ENCODE data around the gene RASA2. TPM values are rescaled to one million over a fixed set of nuclear protein-coding genes. Genes with fewer than 3 reads are reported as not detected.

The RASA2 gene
- total RNA-seq, 1 donor from 2014 or later: 42.3 TPM

GRCh38 chr3:141610939-141611338 lies 124.1 kb downstream of the RASA2 start:
- POLR2A ChIA-PET: interaction anchor here (0.6 kb wide), 1 partner anchor 297 kb away, joined by 5 read pairs; no protein-coding TSS in a partner anchor
- no peak for TF ChIP-seq CTCF (IDR thresholded peaks at IDR 0.05)
- H3K4me3 Mint-ChIP-seq: no peak overlapping the region
- DNase-seq (no peak), ATAC-seq (ENCODE audit: low read depth) (no peak)
- H3K27me3 Mint-ChIP-seq: no peaks in the 10 kb centered on the region
- peaks cover 61% of the 10 kb centered on the region for H3K36me3 Mint-ChIP-seq (ENCODE audit: low read depth)
- intact Hi-C loops (cut with micrococcal nuclease): no loop called here
- CTCF ChIA-PET: no interaction called here
- H3K27ac Mint-ChIP-seq: no peak overlapping the region
- H3K4me1 Mint-ChIP-seq: no peaks in the 10 kb centered on the region
- no peaks in the 10 kb centered on the region for H3K9me3 Mint-ChIP-seq

GRCh38 chr3:141618103-141618910 lies 131.5 kb downstream of the RASA2 start:
- ChIA-PET CTCF (no interaction called here), POLR2A (no interaction called here)
- DNase-seq (no peak), ATAC-seq (ENCODE audit: low read depth) (no peak)
- no peak for TF ChIP-seq CTCF (IDR thresholded peaks at IDR 0.05)
- H3K9me3 Mint-ChIP-seq: no peaks in the 10 kb centered on the region
- no peaks in the 10 kb centered on the region for H3K27me3 Mint-ChIP-seq
- H3K4me3 Mint-ChIP-seq: no peak overlapping the region
- no peaks in the 10 kb centered on the region for H3K4me1 Mint-ChIP-seq
- H3K27ac Mint-ChIP-seq: no peak overlapping the region
- intact Hi-C loops (cut with micrococcal nuclease): no loop called here
- H3K36me3 Mint-ChIP-seq (ENCODE audit: low read depth): peaks cover 26% of the 10 kb centered on the region

GRCh38 chr3:141618938-141619337 lies 132.1 kb downstream of the RASA2 start:
- DNase-seq: no peak
- ChIA-PET POLR2A (no interaction called here), CTCF (no interaction called here)
- Mint-ChIP-seq H3K27me3 (no peaks in the 10 kb centered on the region), H3K9me3 (no peaks in the 10 kb centered on the region), H3K36me3 (ENCODE audit: low read depth) (peaks cover 25% of the 10 kb centered on the region), H3K4me3 (no peak overlapping the region), H3K27ac (no peak overlapping the region), H3K4me1 (no peaks in the 10 kb centered on the region)
- intact Hi-C loops (cut with micrococcal nuclease): no loop called here
- ATAC-seq (ENCODE audit: low read depth): no peak
- no peak for TF ChIP-seq CTCF (IDR thresholded peaks at IDR 0.05)

GRCh38 chr3:141619450-141619849 lies 132.6 kb downstream of the RASA2 start:
- H3K27me3 Mint-ChIP-seq: no peaks in the 10 kb centered on the region
- peaks cover 23% of the 10 kb centered on the region for H3K36me3 Mint-ChIP-seq (ENCODE audit: low read depth)
- intact Hi-C loops (cut with micrococcal nuclease): no loop called here
- no peak overlapping the region for H3K4me3 Mint-ChIP-seq
- no peak for TF ChIP-seq CTCF (IDR thresholded peaks at IDR 0.05)
- ChIA-PET POLR2A (no interaction called here), CTCF (no interaction called here)
- H3K4me1 Mint-ChIP-seq: no peaks in the 10 kb centered on the region
- H3K27ac Mint-ChIP-seq: no peak overlapping the region
- ATAC-seq (ENCODE audit: low read depth): no peak
- DNase-seq: no peak
- no peaks in the 10 kb centered on the region for H3K9me3 Mint-ChIP-seq

- ChIA-PET POLR2A (no interaction called here), CTCF (no interaction called here)
- Mint-ChIP-seq H3K4me3 (no peak overlapping the region), H3K27ac (no peak overlapping the region), H3K27me3 (no peaks in the 10 kb centered on the region), H3K4me1 (no peaks in the 10 kb centered on the region), H3K36me3 (ENCODE audit: low read depth) (no peaks in the 10 kb centered on the region), H3K9me3 (peaks cover 6% of the 10 kb centered on the region)
- intact Hi-C loops (cut with micrococcal nuclease): no loop called here
- no peak for ATAC-seq (ENCODE audit: low read depth)
- no peak for DNase-seq
- no peak for TF ChIP-seq CTCF (IDR thresholded peaks at IDR 0.05)
These were observed 136.9 kb downstream of the RASA2 start for GRCh38 chr3:141623691-141624090.
